Raji (cell line): Measurements from ENCODE around the gene AP2A2.

ENCODE experiments used
- POLR2A ChIP-seq: IDR thresholded peaks from 2 replicates; pipeline ENCODE4 v1.6.1; 2011; ENCODE audit warnings: low read depth, low read length, control low read depth; ENCODE audit not compliant: insufficient read depth

Gene AP2A2

GRCh38 chr11:894575-895201, 31.0 kb upstream of the AP2A2 start:
- TF ChIP-seq POLR2A = no peak

- TF ChIP-seq POLR2A = no peak
Measured at GRCh38 chr11:895331-896110, 30.1 kb upstream of the AP2A2 start.

GRCh38 chr11:897253-898142, 28.2 kb upstream of the AP2A2 start:
- no peak for TF ChIP-seq POLR2A

GRCh38 chr11:898143-898511, 27.5 kb upstream of the AP2A2 start:
- no peak for TF ChIP-seq POLR2A

GRCh38 chr11:898540-899190, 27.0 kb upstream of the AP2A2 start:
- TF ChIP-seq POLR2A = no peak

- no peak for TF ChIP-seq POLR2A
Measured at GRCh38 chr11:899724-900123, 25.9 kb upstream of the AP2A2 start.

GRCh38 chr11:900545-900944, 25.1 kb upstream of the AP2A2 start:
- TF ChIP-seq POLR2A = no peak

- no peak for TF ChIP-seq POLR2A
Measured at GRCh38 chr11:901452-902061, 24.1 kb upstream of the AP2A2 start.

GRCh38 chr11:904380-904779, 21.3 kb upstream of the AP2A2 start:
- no peak for TF ChIP-seq POLR2A

- TF ChIP-seq POLR2A = no peak
Measured at GRCh38 chr11:905952-906351, 19.7 kb upstream of the AP2A2 start.

GRCh38 chr11:907668-908067, 18.0 kb upstream of the AP2A2 start:
- TF ChIP-seq POLR2A = no peak

- no peak for TF ChIP-seq POLR2A
Measured at GRCh38 chr11:908273-908672, 17.4 kb upstream of the AP2A2 start.

GRCh38 chr11:909406-909805, 16.3 kb upstream of the AP2A2 start:
- TF ChIP-seq POLR2A = no peak

- no peak for TF ChIP-seq POLR2A
Measured at GRCh38 chr11:910044-910588, 15.6 kb upstream of the AP2A2 start.
